Ecto neural progenitor cell (in vitro differentiated cells): Measurements from ENCODE around the gene AHCYL2.
"Not testable (repeated sequence)": the region's sequence is repeated elsewhere in the genome, so short reads cannot be mapped to it uniquely, and the experiment has no call there.

ENCODE experiments used
- DNase-seq: peaks from one replicate; pipeline ENCODE4 v3.0.0-alpha.2; 2018; ENCODE audit warnings: low spot score

Gene AHCYL2

DNA sequence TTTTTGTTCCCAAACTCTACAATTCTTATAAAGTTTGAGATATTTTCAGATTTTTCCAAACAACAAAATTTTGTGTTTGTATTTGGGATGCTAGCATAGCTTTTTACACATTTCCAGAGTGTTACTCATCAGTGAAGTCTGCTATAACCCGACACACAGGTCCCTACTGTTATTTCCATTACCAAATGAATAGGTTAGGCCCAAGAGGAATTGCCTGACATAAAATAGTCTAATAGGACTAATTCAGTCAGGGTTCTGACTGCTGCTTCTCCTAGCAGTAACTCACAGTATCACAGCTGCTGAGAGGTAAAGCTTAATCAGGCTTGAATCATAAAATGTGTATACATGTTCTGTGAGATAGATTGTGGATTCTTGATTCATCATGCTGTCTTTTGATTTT is 160.3 kb downstream of the AHCYL2 start:
- no peak for DNase-seq

GRCh38 chr7:129385598-129385997 is 160.8 kb downstream of the AHCYL2 start:
- DNase-seq = no peak

DNA sequence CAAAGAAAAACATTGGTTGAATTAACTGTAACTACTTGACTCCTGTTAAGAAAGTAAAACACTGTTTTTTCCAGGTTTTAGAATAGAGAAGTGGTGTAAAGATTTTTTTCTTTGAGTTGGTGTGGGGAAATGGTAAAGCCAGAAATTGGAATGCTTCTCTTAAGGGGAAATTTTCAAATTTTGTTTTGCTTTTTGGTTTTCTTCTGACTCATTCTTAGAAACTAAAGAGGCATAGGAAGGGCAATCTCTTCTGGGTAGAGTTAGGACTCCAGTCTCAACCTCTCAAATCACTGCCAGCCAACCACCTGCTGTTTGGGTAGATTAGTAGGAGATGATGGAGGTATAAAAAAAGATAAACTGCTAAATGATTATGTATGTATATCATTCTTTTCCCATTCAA is 161.7 kb downstream of the AHCYL2 start:
- no peak for DNase-seq

DNA sequence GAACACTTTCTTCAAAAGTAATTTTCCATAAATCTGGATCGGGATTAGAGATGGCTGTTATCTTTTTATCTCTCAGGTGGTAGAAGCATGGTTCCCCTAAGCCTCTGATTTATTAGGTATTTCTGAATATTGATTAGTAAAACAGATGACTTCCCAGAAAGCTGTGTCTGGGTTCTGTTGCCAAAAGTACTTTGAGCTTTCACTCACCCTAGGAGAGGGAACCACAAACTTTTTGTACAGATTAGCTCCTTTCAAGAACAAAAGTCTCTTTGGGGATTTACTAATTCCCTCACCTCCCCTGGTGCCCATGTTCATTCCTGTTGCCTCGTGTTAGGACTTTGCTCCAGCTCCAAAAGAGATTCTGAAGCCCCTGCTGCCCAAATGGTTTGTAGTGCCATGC is 162.7 kb downstream of the AHCYL2 start:
- no peak for DNase-seq

GRCh38 chr7:129388333-129389098 is 163.7 kb downstream of the AHCYL2 start:
- no peak for DNase-seq

- no peak for DNase-seq
Measured at GRCh38 chr7:129389829-129390228, 165.0 kb downstream of the AHCYL2 start.

GRCh38 chr7:129390314-129390713 is 165.5 kb downstream of the AHCYL2 start:
- DNase-seq = no peak

DNA sequence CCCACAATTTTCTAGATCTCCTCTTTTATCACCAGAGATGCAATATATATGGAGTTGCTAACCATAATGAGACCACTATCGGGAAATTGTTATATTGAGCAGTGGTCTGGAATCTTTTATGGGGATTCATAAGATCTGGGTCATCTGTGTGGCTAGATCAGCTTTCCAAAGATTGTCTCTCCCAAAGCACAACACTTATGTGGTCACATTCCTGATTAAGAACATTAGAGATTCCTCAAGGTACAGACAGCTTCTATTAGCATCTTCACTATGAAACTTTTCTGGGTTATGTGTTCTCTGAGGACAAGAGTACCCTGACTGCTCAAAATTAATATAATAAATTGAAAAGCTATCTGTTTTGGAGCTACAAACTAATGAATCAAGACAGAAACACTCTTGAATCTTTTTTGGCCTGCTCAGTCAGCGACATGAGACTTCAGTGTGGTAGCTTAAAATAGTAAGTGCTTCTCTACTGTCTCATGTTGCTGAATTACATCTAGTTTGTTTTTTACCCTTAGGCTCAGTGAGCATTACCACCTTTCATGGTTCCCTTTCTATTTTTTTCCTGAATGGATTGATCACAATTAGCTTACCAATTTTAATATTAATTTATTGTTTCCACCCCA is 166.8 kb downstream of the AHCYL2 start:
- DNase-seq = no peak

GRCh38 chr7:129393255-129393654 is 168.4 kb downstream of the AHCYL2 start:
- no peak for DNase-seq

DNA sequence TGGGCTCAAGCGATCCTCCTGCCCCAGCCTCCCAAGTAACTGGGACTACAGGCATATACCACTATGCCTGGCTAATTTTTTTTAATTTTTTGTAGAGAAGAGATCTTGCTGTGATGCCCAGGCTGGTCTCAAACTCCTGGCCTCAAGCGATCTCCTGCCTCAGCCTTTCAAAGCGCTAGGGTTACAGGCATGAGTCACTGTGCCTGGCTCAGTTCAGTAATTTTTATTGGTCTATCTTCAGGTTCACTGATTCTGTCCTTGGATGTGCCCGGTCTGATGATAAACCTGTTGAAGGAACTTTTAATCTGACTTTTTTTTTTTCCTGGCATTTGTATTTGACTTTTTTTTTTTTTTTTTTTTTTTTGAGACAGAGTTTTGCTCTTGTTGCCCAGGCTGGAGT is 169.3 kb downstream of the AHCYL2 start:
- DNase-seq = no peak

- no peak for DNase-seq
Measured at GRCh38 chr7:129394982-129395914, 170.4 kb downstream of the AHCYL2 start.

DNA sequence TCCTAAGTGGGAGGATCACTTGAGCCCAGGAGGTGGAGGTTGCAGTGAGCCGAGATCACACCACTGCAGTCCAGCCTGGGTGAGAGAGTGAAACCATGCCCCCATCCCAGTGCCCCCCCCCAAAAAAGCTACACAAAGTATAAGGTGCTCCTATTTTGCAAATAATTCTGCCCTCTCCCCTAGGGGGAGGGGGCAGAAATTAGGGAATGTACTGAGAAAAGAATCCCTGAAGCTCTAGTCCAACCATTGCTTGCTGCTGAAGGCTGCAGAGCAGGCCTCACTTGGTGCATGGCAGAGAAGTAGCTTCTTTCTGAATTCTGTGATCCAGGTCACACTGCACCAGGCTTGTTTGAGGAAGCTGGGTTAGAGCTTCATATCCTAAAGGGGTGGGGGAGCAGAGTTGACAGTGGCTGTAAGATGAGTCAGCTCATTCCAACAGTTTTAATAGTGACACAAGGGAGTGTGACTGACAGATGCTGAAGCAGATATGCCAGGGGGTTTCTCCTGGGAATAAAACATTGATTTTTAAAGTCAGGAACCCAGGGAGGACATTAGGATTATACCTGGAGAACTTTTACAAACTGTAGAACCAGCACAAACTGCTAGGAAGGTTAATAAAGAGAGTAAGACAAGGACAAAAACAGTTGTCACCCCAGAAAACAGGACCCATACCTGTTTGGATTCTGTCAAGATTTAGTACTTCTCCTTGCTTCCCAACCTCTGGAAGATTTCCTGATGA is 176.6 kb downstream of the AHCYL2 start:
- no peak for DNase-seq

- no peak for DNase-seq
Measured at GRCh38 chr7:129401967-129402860, 177.4 kb downstream of the AHCYL2 start.

DNA sequence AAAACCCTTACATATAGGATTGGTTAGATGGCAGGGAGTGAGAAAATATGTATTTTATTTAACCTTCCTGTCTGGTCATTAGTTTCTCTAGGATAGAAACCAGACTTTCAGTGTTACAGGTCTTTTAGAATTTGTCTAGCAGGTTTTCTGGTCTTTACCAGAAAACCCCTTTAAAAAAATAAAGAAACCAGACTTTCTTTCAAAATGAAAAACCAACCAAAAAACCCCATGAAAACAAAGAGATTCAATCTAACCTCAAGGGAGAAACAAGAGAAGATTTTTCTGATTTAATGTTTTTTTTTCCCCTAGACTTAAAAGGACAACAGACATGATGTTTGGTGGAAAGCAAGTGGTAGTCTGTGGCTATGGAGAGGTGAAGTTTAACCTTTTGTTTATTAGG is 180.7 kb downstream of the AHCYL2 start:
- no peak for DNase-seq

GRCh38 chr7:129410238-129410637 is 185.4 kb downstream of the AHCYL2 start:
- not testable (repeated sequence) for DNase-seq

- DNase-seq = no peak
Measured at GRCh38 chr7:129412501-129412900, 187.7 kb downstream of the AHCYL2 start.

DNA sequence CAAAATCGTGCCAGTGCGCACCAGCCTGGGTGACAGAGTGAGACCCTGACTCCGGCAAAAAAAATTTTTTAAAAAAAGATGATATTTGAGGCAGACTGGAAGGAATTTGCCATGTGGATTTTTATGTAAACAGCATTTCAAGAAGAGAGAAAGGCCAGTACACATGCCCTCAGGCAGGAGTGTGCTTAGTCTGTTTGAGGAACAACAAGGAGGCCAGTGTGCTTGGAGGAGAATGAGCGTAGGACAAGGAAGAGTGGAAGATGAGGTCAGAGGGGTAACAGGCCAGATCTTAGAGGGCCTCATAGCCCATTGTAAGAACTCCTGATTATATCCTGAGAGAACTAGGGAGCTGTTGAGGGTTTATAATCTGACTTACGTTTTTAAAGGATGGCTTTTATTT is 192.2 kb downstream of the AHCYL2 start:
- no peak for DNase-seq

- DNase-seq = no peak
Measured at GRCh38 chr7:129421717-129422250, 197.0 kb downstream of the AHCYL2 start.

DNA sequence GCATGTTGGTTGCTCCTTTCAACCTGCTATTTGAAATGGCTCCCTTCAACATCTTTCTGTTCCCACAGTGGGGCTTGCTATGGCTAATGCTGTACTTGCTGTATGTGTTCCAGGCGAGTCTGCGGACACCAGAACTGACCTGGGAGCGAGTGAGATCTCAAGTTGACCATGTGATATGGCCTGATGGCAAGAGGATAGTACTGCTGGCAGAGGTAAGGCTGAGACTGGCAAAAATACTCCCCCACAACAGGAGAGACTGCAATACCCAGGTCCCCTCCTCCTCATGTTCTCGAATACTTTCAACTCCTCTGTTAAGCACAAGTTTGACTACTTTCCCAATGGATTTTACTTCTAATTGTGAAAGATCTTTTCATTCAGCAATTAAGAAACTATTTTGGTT is 197.9 kb downstream of the AHCYL2 start:
- DNase-seq = no peak

DNA sequence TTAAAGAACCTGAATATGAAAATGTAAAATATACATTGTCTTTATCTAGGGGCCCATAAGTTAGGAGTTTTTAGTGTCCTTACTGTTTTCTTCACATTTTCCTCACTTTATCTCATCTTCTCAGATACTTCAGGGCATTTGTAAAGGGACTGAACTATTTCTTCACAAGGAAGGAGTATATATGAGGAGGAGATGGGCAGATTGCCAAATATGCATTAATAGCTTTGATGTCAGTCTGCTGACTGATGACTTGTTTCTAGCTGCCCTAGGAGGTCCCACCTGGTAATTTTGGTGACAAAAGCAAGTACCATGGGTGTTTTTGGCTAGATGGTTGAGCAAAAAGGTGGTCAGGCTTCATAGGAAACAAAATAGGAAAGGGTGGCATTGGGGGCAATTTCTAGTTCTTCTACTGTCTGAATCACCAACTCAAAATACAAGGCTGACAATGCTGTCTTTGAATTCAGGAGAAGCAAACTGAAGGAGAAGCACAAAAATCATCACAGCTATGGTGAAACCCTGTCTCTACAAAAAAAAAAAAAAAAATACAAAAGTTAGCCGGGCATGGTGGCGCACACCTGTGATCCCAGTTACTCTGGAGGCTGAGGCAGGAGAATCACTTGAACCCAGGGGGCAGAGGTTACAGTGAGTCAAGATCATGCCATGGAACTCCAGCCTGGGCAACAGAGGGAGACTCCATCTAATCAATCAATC is 199.0 kb downstream of the AHCYL2 start:
- no peak for DNase-seq
